Body of pancreas (tissue), 4 donors: ENCODE measurements around the gene DYNLL1. TPM values are rescaled to one million over a fixed set of nuclear protein-coding genes. Genes with fewer than 3 reads are reported as not detected.

Experiments used
- ATAC-seq: fragments of 150-250 bp; one replicate; pipeline ENCODE4 v1.9.1; 2016
- DNase-seq, 4 donors: peaks; one replicate each; pipeline ENCODE4 v3.0.0-alpha.2; 2019
- H3K27ac ChIP-seq, 4 donors: fragments of 200-600 bp; sonication (generic); 1 replicate in 3 of 4; 2 replicates in 1 of 4; pipeline versions ENCODE4 v1.5.1 to v1.6.1; 2016 to 2019; ENCODE audit warnings: mild to moderate bottlenecking in 1 of 4, mixed read lengths in 1 of 4, moderate library complexity in 1 of 4
- H3K27me3 ChIP-seq, 2 donors: fragments of 200-600 bp; sonication (generic); one replicate each; pipeline ENCODE4 v1.6.0; 2016; ENCODE audit warnings: mild to moderate bottlenecking in 1 of 2
- H3K36me3 ChIP-seq, 2 donors: fragments of 200-600 bp; sonication (generic); replicated peaks in 1 of 2; 2 replicates each; pipeline ENCODE4 v1.5.1; 2016; ENCODE audit warnings: low read depth in 2 of 2; ENCODE audit not compliant: insufficient read depth in 1 of 2
- H3K4me1 ChIP-seq: fragments of 200-600 bp; sonication (generic); one replicate; pipeline ENCODE4 v1.6.0; 2016
- H3K4me3 ChIP-seq, 2 donors: fragments of 200-600 bp; sonication (generic); 1 replicate in 1 of 2; 2 replicates in 1 of 2; pipeline ENCODE4 v1.5.1; 2016 to 2019
- H3K9me3 ChIP-seq, 3 donors: fragments of 200-600 bp; sonication (generic); 1 replicate in 2 of 3; 2 replicates in 1 of 3; pipeline ENCODE4 v1.5.1; 2016
- POLR2A ChIP-seq, 3 donors: fragments of 450-650 bp; IDR thresholded peaks; one replicate each; pipeline ENCODE4 v1.6.1; 2016; ENCODE audit warnings: antibody characterized with exemption in 3 of 3, mild to moderate bottlenecking in 2 of 3
- WGBS, 2 donors: methylation state at CpG; one replicate each; pipeline ENCODE4 v1.1.5; 2017; 5-methylcytosine and 5-hydroxymethylcytosine counted together
- intact Hi-C: fragments of 100-400 bp; cut with DNase I; formaldehyde crosslinking; loops from one replicate; pipeline ENCODE4 v1.15.1; 2023
- total RNA-seq, 2 donors: library from RNA; depleted of rRNA; stranded (reverse); fragments of >200 nt; gene quantifications; one replicate each; pipeline ENCODE4 v1.1.0, GENCODE V29; 2016
- TF ChIP-seq, protein P1 (sequence below), 7 experiments: fragments of 450-650 bp in 4 of 7; fragments of 200-600 bp in 3 of 7; sonication (generic) in 3 of 7; IDR thresholded peaks; one replicate each; pipeline ENCODE4 v1.5.1; 2016 to 2019; ENCODE audit warnings: antibody characterized with exemption in 7 of 7

The DYNLL1 gene
- total RNA-seq, 2 donors from 2014 or later: 48.5 to 143 TPM

DNA sequence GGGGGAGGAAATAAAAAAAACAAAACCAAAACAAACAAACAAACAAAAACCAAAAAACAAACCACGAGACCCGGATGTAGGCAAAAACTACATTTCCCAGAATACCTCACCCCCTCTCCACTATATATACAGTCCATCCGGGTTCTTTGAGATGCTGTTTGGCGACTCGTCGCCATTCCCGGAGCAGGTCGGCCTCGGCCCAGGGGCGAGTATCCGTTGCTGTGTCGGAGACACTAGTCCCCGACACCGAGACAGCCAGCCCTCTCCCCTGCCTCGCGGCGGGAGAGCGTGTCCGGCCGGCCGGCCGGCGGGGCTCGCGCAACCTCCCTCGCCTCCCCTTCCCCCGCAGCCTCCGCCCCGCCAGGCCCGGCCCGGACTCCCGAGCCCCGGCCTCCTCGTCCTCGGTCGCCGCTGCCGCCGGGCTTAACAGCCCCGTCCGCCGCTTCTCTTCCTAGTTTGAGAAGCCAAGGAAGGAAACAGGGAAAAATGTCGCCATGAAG is 38.3 kb downstream of the DYNLL1 start, which contains the start of gene RNF10:
Gene RNF10, plus strand, starts transcription at position 154 of the 500 bp plus-strand sequence. CDS start 456 bp downstream, outside the sequence.
- DNase-seq (peak; percentile 76 to 80 (median 79)), ATAC-seq (peak; percentile 79)
- intact Hi-C loops: no loop called here
- Histone ChIP-seq H3K4me3 (peak within 1 kb of the TSS; percentile 74 to 79), H3K9me3 (no peaks in the 10 kb centered on the region), H3K4me1 (peaks cover 36% of the 10 kb centered on the region), H3K36me3 (no peaks in the 10 kb centered on the region), H3K27me3 (no peaks in the 10 kb centered on the region), H3K27ac (peak within 1 kb of the TSS; percentile 86 to 94 (median 92))
- TF ChIP-seq, protein P1, sequence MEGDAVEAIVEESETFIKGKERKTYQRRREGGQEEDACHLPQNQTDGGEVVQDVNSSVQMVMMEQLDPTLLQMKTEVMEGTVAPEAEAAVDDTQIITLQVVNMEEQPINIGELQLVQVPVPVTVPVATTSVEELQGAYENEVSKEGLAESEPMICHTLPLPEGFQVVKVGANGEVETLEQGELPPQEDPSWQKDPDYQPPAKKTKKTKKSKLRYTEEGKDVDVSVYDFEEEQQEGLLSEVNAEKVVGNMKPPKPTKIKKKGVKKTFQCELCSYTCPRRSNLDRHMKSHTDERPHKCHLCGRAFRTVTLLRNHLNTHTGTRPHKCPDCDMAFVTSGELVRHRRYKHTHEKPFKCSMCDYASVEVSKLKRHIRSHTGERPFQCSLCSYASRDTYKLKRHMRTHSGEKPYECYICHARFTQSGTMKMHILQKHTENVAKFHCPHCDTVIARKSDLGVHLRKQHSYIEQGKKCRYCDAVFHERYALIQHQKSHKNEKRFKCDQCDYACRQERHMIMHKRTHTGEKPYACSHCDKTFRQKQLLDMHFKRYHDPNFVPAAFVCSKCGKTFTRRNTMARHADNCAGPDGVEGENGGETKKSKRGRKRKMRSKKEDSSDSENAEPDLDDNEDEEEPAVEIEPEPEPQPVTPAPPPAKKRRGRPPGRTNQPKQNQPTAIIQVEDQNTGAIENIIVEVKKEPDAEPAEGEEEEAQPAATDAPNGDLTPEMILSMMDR (IDR thresholded peaks at IDR 0.05): no peak
- TF ChIP-seq POLR2A (IDR thresholded peaks at IDR 0.05): peak; percentile 91 to 98 (median 96)
- WGBS, 2 donors: 0 to 1% methylated on average over 21 to 42 of the region's 43 CpGs

DNA sequence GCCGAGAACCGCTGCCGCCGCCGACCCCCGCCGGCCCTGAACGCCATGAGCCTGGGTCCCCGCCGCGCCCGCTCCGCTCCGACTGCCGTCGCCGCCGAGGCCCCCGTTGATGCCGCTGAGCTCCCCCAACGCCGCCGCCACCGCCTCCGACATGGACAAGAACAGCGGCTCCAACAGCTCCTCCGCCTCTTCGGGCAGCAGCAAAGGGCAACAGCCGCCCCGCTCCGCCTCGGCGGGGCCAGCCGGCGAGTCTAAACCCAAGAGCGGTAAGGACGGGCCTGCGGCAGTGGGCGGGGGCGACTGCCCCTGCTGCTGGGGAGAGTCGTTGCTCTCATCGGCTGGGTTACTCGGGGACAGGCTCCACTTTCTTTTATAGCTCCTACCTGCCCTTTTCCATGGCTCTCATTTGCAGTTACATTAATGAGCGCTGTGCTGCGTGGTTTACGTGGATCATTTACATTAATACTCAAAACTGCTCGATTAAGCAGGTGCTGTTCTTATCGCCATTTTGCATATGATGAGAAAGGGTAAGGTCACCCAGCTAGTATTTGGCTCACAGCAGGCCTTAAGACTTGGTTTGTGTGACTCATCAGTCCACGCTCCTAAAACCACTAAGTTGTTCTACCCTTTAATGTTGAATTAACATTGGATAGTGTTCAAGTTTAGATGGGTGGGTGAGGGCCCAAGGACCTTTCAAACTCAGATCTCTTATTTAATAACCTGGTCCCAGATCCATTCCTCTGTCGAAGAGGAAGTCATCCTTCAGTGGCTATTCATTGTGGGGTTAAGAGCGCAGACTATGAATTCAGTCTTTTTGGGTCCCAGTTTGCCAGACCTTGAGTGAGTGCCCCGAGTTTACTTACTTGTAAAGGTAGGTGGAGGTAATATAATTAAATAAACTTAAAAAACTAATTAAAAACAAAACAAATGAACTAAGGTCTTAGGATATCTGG is 39.1 kb downstream of the DYNLL1 start:
- WGBS, 2 donors: 1 to 2% methylated on average over 14 to 52 of the region's 52 CpGs
- intact Hi-C loops: no loop called here
- no peaks in the 10 kb centered on the region for H3K9me3 ChIP-seq
- H3K4me1 ChIP-seq: peaks cover 43% of the 10 kb centered on the region
- ATAC-seq (peak; percentile 47), DNase-seq (peak; percentile 46 to 59 (median 54))
- H3K27ac ChIP-seq: peak overlapping the region; percentile 86 to 94 (median 92)
- H3K36me3 ChIP-seq: no peaks in the 10 kb centered on the region
- TF ChIP-seq POLR2A (IDR thresholded peaks at IDR 0.05): no peak
- TF ChIP-seq, protein P1 (IDR thresholded peaks at IDR 0.05): peak in 1 of 7 experiments; percentile 6
- H3K27me3 ChIP-seq: no peaks in the 10 kb centered on the region
- peak overlapping the region; percentile 74 to 79 for H3K4me3 ChIP-seq

DNA sequence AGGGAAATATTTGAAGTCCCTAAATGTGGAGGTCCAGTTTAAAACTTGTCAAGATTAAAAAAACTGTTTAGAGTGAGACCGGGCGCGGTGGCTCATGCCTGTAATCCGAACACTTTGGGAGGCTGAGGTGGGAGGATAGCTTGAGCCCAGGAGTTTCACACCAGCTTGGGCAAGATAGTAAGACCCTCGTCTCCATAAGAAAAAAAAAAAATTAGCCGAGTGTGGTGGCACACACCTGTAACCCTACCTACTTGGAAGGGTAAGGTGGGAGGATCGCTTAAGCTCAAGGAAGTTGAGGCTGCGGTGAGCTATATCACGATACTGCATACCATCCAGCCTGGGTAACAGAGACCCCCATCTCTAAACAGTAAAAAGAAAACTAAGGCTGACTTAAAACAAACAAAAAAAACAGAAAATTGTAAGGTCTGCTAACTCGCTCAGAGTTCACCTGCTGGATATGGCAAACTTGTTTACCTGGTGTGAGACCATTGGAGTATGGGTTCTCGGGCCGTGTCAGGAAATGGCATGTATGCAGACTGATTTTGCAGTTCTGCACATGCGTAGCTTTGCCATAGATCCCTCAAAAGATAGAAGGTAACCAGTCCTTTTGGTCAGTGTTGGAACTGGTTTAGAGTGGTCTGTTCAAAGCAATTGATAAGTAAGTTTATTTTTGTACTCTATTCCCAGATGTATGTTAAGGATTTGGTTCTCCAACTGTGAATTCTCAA is 40.3 kb downstream of the DYNLL1 start:
- no peak for ATAC-seq
- TF ChIP-seq POLR2A (IDR thresholded peaks at IDR 0.05): peak in 1 of 3 donors; percentile 7
- TF ChIP-seq, protein P1 (IDR thresholded peaks at IDR 0.05): no peak
- peaks cover 52% of the 10 kb centered on the region for H3K4me1 ChIP-seq
- peak overlapping the region in 1 of 2 donors; percentile 79 for H3K4me3 ChIP-seq
- peak in 3 of 4 donors; percentile 25 to 50 (median 32) for DNase-seq
- no peaks in the 10 kb centered on the region for H3K27me3 ChIP-seq
- 8 to 12% methylated on average over 13 of the region's 13 CpGs for WGBS, 2 donors
- peak overlapping the region in 3 of 4 donors; percentile 76 to 94 (median 86) for H3K27ac ChIP-seq
- intact Hi-C loops: no loop called here
- H3K36me3 ChIP-seq: no peaks in the 10 kb centered on the region
- H3K9me3 ChIP-seq: no peaks in the 10 kb centered on the region

DNA sequence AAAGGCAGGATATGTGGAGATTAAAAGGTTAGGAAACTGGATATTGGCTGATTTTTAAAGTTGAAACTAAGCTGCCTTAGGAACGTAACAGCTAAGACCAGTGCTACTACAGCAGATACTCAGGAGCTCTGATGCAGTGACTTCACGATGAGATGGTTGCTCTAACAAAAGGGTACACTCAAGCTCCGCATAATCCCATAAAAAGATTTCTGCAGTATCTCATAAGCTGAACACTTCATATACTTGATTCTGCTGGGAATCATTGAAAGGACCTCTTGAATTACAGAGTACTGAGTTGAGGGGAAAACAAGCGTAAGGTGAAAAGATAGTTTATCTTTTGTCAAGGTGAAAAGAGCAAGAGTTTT is 41.9 kb downstream of the DYNLL1 start:
- WGBS, 2 donors: 14 to 20% methylated on average over 4 of the region's 4 CpGs
- no peak for DNase-seq
- Histone ChIP-seq H3K27ac (peak overlapping the region; percentile 7 to 94 (median 81)), H3K27me3 (no peaks in the 10 kb centered on the region), H3K4me3 (no peak overlapping the region), H3K9me3 (no peaks in the 10 kb centered on the region), H3K36me3 (no peaks in the 10 kb centered on the region), H3K4me1 (peaks cover 68% of the 10 kb centered on the region)
- intact Hi-C loops: no loop called here
- no peak for ATAC-seq
- no peak for TF ChIP-seq POLR2A (IDR thresholded peaks at IDR 0.05)
- TF ChIP-seq, protein P1 (IDR thresholded peaks at IDR 0.05): no peak
